Breast epithelium (tissue), 3 donors: Measurements from ENCODE around the gene GPR158.

Experiments
- POLR2A ChIP-seq: fragments of 450-650 bp; IDR thresholded peaks from one replicate; pipeline ENCODE4 v1.6.1; 2016; ENCODE audit warnings: antibody characterized with exemption, mild to moderate bottlenecking, moderate library complexity
- POLR2AphosphoS5 ChIP-seq, 3 donors: sonication (generic); formaldehyde crosslinking; IDR thresholded peaks; one replicate each; pipeline ENCODE4 v1.6.1; 2017; ENCODE audit warnings: antibody characterized with exemption in 3 of 3
- TF ChIP-seq, protein P1 (sequence below), 3 donors: fragments of 450-650 bp; IDR thresholded peaks; one replicate each; pipeline ENCODE4 v1.5.1; 2016 to 2017; ENCODE audit warnings: antibody characterized with exemption in 3 of 3, mild to moderate bottlenecking in 3 of 3, moderate library complexity in 3 of 3

DNA sequence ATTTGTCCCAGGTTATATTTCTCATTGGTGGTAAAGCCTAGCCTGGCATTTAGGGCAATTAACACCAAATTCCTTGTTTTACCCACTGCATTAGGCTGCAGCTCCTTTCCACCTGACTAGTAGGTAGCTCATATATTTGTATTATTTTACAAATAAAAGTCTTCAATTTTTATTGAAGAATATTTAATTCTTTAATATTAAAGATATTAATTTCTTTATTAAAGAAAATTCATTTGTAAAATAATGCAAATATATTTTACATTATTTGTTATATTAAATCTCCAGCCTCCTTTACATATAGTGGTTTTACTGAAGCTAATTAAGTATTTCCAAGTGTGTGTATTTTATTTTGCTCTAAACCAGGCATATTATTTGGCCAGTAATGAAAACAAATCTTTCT is 361.2 kb downstream of the GPR158 start:
- TF ChIP-seq, protein P1, sequence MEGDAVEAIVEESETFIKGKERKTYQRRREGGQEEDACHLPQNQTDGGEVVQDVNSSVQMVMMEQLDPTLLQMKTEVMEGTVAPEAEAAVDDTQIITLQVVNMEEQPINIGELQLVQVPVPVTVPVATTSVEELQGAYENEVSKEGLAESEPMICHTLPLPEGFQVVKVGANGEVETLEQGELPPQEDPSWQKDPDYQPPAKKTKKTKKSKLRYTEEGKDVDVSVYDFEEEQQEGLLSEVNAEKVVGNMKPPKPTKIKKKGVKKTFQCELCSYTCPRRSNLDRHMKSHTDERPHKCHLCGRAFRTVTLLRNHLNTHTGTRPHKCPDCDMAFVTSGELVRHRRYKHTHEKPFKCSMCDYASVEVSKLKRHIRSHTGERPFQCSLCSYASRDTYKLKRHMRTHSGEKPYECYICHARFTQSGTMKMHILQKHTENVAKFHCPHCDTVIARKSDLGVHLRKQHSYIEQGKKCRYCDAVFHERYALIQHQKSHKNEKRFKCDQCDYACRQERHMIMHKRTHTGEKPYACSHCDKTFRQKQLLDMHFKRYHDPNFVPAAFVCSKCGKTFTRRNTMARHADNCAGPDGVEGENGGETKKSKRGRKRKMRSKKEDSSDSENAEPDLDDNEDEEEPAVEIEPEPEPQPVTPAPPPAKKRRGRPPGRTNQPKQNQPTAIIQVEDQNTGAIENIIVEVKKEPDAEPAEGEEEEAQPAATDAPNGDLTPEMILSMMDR (IDR thresholded peaks at IDR 0.05): no peak
- TF ChIP-seq POLR2AphosphoS5 (IDR thresholded peaks at IDR 0.05): no peak
- TF ChIP-seq POLR2A: no peak
